Measurements from ENCODE around the gene UGT8. TPM values are rescaled to one million over a fixed set of nuclear protein-coding genes. Genes with fewer than 3 reads are reported as not detected.

The UGT8 gene, protein sequence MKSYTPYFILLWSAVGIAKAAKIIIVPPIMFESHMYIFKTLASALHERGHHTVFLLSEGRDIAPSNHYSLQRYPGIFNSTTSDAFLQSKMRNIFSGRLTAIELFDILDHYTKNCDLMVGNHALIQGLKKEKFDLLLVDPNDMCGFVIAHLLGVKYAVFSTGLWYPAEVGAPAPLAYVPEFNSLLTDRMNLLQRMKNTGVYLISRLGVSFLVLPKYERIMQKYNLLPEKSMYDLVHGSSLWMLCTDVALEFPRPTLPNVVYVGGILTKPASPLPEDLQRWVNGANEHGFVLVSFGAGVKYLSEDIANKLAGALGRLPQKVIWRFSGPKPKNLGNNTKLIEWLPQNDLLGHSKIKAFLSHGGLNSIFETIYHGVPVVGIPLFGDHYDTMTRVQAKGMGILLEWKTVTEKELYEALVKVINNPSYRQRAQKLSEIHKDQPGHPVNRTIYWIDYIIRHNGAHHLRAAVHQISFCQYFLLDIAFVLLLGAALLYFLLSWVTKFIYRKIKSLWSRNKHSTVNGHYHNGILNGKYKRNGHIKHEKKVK
- total RNA-seq (2021) (2.7 and 3.7 TPM in 2 replicates), Bru-seq, nascent RNA (percentile 47 among the genes with signal in this experiment), BruChase-seq, experiment 1, labeled RNA remaining after a 2-hour chase (percentile 39 among the genes with signal in this experiment), BruChase-seq, experiment 2, labeled RNA remaining after a 6-hour chase (percentile 46 among the genes with signal in this experiment)
- long read RNA-seq, full-length matches to known transcripts, result 3 of 6 reads
- long read RNA-seq, partial matches to known transcripts, result 0 of 6 reads
- long read RNA-seq, other reads (novel, unspliced or antisense), result 3 of 6 reads

DNA sequence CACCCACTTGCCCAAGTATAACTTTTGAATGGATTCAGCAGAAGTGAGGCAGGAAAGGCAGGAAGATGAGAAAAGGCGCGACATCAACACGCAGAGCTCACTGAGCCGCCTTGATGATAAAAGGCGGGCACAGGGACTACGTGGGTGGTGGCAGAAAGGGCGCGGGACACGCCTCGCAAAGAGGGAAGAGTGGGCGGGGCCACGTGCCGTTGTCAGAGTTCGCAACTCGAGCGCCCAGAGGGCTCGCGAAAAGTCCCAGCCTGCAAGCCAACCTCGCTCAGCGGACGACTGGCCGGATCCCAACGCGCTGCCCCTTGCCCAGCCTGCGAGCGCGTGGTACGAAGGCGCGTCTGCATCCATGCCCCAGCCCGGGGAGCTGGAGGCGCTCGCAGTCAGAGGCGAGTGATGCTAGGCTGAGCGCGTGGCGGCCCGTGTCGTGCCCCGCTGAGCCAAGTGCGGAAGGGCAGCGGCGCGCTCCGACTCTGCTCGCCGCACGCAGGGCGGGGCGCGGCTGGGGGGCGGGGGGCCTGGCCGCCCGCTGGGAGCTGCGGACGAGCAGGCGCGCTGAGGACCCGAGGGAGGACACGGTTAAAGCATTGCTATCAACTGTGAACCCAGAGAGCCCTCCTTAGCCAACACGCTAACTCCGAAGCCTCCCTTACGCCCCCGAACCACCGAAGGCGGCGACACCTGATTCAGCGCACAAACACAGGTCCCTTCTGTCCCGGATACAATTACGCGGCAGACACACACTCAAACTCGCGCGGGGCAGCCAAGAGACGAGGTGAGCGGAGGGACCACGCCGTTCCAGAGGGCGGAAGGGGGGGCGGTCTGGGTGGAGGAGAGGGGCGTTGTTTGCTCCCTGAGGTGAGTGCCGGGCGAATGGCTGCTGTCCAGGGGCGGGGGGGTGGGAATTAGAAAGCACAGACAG is at the start of gene UGT8:
UGT8 (plus strand) TSS at position 617 of the 931 bp plus-strand sequence. CDS start 24,074 bp downstream, outside the sequence.
- Histone ChIP-seq H3K79me2 (ENCODE audit: low read depth) (no peaks in the 10 kb centered on the region), H3K36me3 (ENCODE audit: low read depth) (no peaks in the 10 kb centered on the region), H3K27ac (no peak within 1 kb of the TSS), H3K27me3 (ENCODE audit: insufficient read depth, low read depth) (peaks cover 4% of the 10 kb centered on the region; the same call in 1 of the 2 replicates), H3K9me3 (ENCODE audit: insufficient read depth, low read depth) (no peaks in the 10 kb centered on the region), H3F3A (ENCODE audit: insufficient read depth, low read depth) (no peaks in the 10 kb centered on the region), H3K4me2 (peak within 1 kb of the TSS; percentile 75), H4K20me1 (ENCODE audit: insufficient read depth) (no peaks in the 10 kb centered on the region), H3K9me2 (ENCODE audit: insufficient read depth) (no peaks in the 10 kb centered on the region), H3K4me3 (peak within 1 kb of the TSS; percentile 55), H3K4me1 (replicated peaks; ENCODE audit: insufficient read depth) (no peaks in the 10 kb centered on the region), H2AFZ (peak within 1 kb of the TSS; percentile 73)
- ChIA-PET POLR2A (ENCODE audit: unreplicated experiment) (no interaction called here), CTCF (no interaction called here)
- BruUV-seq (replicated peaks), result no TSS peak
- peak in 1 of 2 experiments; percentile 53 for DNase-seq
- no peak for TF ChIP-seq EZH2 (IDR thresholded peaks at IDR 0.05; ENCODE audit: low read depth)
- TF ChIP-seq CTCF (conservative IDR thresholded peaks at IDR 0.05), result no peak
- intact Hi-C loops (cut with micrococcal nuclease; ENCODE audit: unreplicated experiment), result loop anchor here (5.0 kb wide), 1 partner anchor 54 kb away; no protein-coding TSS in a partner anchor

DNA sequence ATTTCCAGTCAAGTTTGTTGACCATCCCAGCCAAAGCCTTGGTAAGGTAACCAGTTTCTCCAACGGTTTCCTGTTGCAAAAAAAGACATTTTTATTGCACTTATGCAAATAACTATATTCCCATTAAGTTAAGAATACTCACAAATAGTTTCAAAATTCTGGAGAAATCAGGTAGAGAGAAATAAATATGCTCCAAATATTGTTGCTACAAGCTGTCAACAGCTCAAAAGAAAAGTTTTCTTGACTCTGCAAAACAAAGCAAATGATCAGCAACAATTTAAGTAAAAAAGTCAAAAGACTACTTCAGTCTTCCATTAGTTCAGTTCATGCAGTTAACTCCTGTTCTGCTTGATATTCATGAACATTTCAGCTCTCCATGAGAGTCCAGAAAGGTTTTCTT is 49.0 kb upstream of the UGT8 start:
- no TSS peak for BruUV-seq (replicated peaks)
- H3K79me2 ChIP-seq (ENCODE audit: low read depth), result no peaks in the 10 kb centered on the region
- H2AFZ ChIP-seq, result no peak overlapping the region
- H3K9me3 ChIP-seq (ENCODE audit: insufficient read depth, low read depth), result no peaks in the 10 kb centered on the region
- intact Hi-C loops (cut with micrococcal nuclease; ENCODE audit: unreplicated experiment), result no loop called here
- no peaks in the 10 kb centered on the region for H3F3A ChIP-seq (ENCODE audit: insufficient read depth, low read depth)
- no peak for DNase-seq
- TF ChIP-seq EZH2 (IDR thresholded peaks at IDR 0.05; ENCODE audit: low read depth) (no peak), CTCF (conservative IDR thresholded peaks at IDR 0.05) (no peak)
- H4K20me1 ChIP-seq (ENCODE audit: insufficient read depth), result no peaks in the 10 kb centered on the region
- CTCF ChIA-PET, result no interaction called here
- no peak overlapping the region for H3K4me3 ChIP-seq
- H3K27ac ChIP-seq, result no peak overlapping the region
- POLR2A ChIA-PET (ENCODE audit: unreplicated experiment), result no interaction called here
- H3K9me2 ChIP-seq (ENCODE audit: insufficient read depth), result no peaks in the 10 kb centered on the region
- no peaks in the 10 kb centered on the region for H3K36me3 ChIP-seq (ENCODE audit: low read depth)
- no peak overlapping the region for H3K4me2 ChIP-seq
- no peaks in the 10 kb centered on the region for H3K27me3 ChIP-seq (ENCODE audit: insufficient read depth, low read depth)
- no peaks in the 10 kb centered on the region for H3K4me1 ChIP-seq (replicated peaks; ENCODE audit: insufficient read depth)
